GM23338 (cell line): Measurements from ENCODE around the gene BCAS3. TPM values are rescaled to one million over a fixed set of nuclear protein-coding genes. Genes with fewer than 3 reads are reported as not detected.

Experiments
- ATAC-seq: fragments of 200-7000 bp; cut with Tn5 transposase; 3 replicates; pipeline ENCODE4 v1.9.1; 2020
- DNase-seq: peaks from one replicate; pipeline ENCODE4 v3.0.0-alpha.2; 2015; ENCODE audit warnings: low spot score
- H2AFZ ChIP-seq: fragments of 200-600 bp; sonication (generic); 2 replicates; pipeline ENCODE4 v1.8.0; 2016; ENCODE audit warnings: antibody characterized with exemption, mild to moderate bottlenecking, moderate library complexity
- H3F3A ChIP-seq: fragments of 200-600 bp; sonication (generic); replicated peaks from 2 replicates; pipeline ENCODE4 v1.8.0; 2017; ENCODE audit warnings: antibody characterized with exemption, mixed run types, low read depth
- H3K27ac ChIP-seq: fragments of 200-600 bp; sonication (generic); 2 replicates; pipeline ENCODE4 v1.6.1; 2016; ENCODE audit warnings: low read depth
- H3K27me3 ChIP-seq: fragments of 200-600 bp; sonication (generic); 2 replicates; pipeline ENCODE4 v1.8.0; 2016; ENCODE audit warnings: mild to moderate bottlenecking, mixed run types, moderate library complexity; ENCODE audit not compliant: insufficient read depth
- H3K36me3 ChIP-seq: fragments of 200-600 bp; sonication (generic); 2 replicates; pipeline ENCODE4 v1.8.0; 2016; ENCODE audit warnings: mild to moderate bottlenecking; ENCODE audit not compliant: insufficient read depth
- H3K4me1 ChIP-seq: fragments of 200-600 bp; sonication (generic); 2 replicates; pipeline ENCODE4 v1.8.0; 2016; ENCODE audit warnings: mild to moderate bottlenecking, moderate library complexity; ENCODE audit not compliant: insufficient read depth
- H3K4me2 ChIP-seq: fragments of 200-600 bp; sonication (generic); 2 replicates; pipeline ENCODE4 v1.7.1; 2017; ENCODE audit warnings: mixed run types
- H3K4me3 ChIP-seq: fragments of 200-600 bp; sonication (generic); 2 replicates; pipeline ENCODE4 v1.6.1; 2016; ENCODE audit warnings: mixed run types
- H3K79me2 ChIP-seq: fragments of 200-600 bp; sonication (generic); replicated peaks from 2 replicates; pipeline ENCODE4 v1.8.0; 2017; ENCODE audit warnings: mild to moderate bottlenecking; ENCODE audit not compliant: insufficient read depth
- H3K9me2 ChIP-seq: fragments of 200-600 bp; sonication (generic); 2 replicates; pipeline ENCODE4 v1.8.0; 2017; ENCODE audit not compliant: insufficient read depth
- H4K20me1 ChIP-seq: fragments of 200-600 bp; sonication (generic); replicated peaks from 2 replicates; pipeline ENCODE4 v1.8.0; 2017; ENCODE audit warnings: mild to moderate bottlenecking; ENCODE audit not compliant: insufficient read depth
- H3K27ac Mint-ChIP-seq: 2 replicates; pipeline ENCODE4 v1.8.0; 2020; ENCODE audit warnings: inconsistent platforms, mild to moderate bottlenecking, moderate library complexity, mixed read lengths
- H3K27me3 Mint-ChIP-seq: 3 replicates; pipeline ENCODE4 v1.8.0; 2022; ENCODE audit warnings: low read depth, mild to moderate bottlenecking, moderate library complexity, mixed read lengths, inconsistent platforms; ENCODE audit not compliant: insufficient read depth, poor library complexity
- H3K36me3 Mint-ChIP-seq: 3 replicates; pipeline ENCODE4 v1.8.0; 2021; ENCODE audit warnings: low read depth, mild to moderate bottlenecking, inconsistent platforms, moderate library complexity, mixed read lengths
- H3K4me1 Mint-ChIP-seq: 3 replicates; pipeline ENCODE4 v1.8.0; 2020; ENCODE audit warnings: mild to moderate bottlenecking, inconsistent platforms, mixed read lengths
- H3K4me3 Mint-ChIP-seq: 3 replicates; pipeline ENCODE4 v1.8.0; 2021; ENCODE audit warnings: moderate library complexity, mild to moderate bottlenecking, inconsistent platforms, mixed read lengths
- H3K9me3 Mint-ChIP-seq: 3 replicates; pipeline ENCODE4 v1.8.0; 2020; ENCODE audit warnings: moderate library complexity, mild to moderate bottlenecking, inconsistent platforms, mixed read lengths
- EZH2 ChIP-seq: fragments of 200-600 bp; sonication (generic); IDR thresholded peaks from one replicate; pipeline ENCODE4 v1.8.0; 2017; ENCODE audit warnings: antibody characterized with exemption, mild to moderate bottlenecking, low read depth; ENCODE audit not compliant: unreplicated experiment
- JUNB ChIP-seq: IDR thresholded peaks from one replicate; pipeline ENCODE4 v1.6.1; 2016; ENCODE audit warnings: antibody characterized with exemption; ENCODE audit not compliant: unreplicated experiment
- NANOG ChIP-seq: IDR thresholded peaks from 2 replicates; pipeline ENCODE4 v1.6.1; 2016; ENCODE audit warnings: antibody characterized with exemption, borderline replicate concordance
- POLR2AphosphoS5 ChIP-seq: IDR thresholded peaks from 2 replicates; pipeline ENCODE4 v1.6.1; 2016; ENCODE audit warnings: antibody characterized with exemption, low read depth
- ZNF114 ChIP-seq: fragments of 250-450 bp; sonication (Bioruptor Pico); IDR thresholded peaks from 2 replicates; pipeline ENCODE4 v1.5.0; 2020; ENCODE audit warnings: mild to moderate bottlenecking, moderate library complexity
- ZNF331 ChIP-seq: fragments of 250-450 bp; sonication (Bioruptor Pico); IDR thresholded peaks from 2 replicates; pipeline ENCODE4 v1.5.0; 2020; ENCODE audit warnings: low read depth, mild to moderate bottlenecking, moderate library complexity
- ZNF462 ChIP-seq: fragments of 250-450 bp; sonication (Bioruptor Pico); IDR thresholded peaks from 2 replicates; pipeline ENCODE4 v1.5.0; 2020; ENCODE audit warnings: mild to moderate bottlenecking, moderate library complexity
- polyA plus RNA-seq: library from polyadenylated mRNA; unstranded; fragments of >200 nt; fragmentation: Nextera tagmentation; extraction: Ambion mirVana; gene quantifications from 2 replicates; pipeline ENCODE4 v1.2.1, GENCODE V29; 2016
- total RNA-seq: library from RNA; depleted of rRNA; stranded (reverse); fragments of >200 nt; shearing (Covaris generic); gene quantifications from 2 replicates; pipeline ENCODE4 v1.2.3, GENCODE V29; 2014

BCAS3 gene
- total and polyA plus RNA-seq, 2 experiments from 2014 or later = 8.2 to 28.0 TPM

GRCh38 chr17:60659156-60659555 lies 18.5 kb upstream of the BCAS3 start:
- Mint-ChIP-seq H3K36me3 (peaks cover 9% of the 10 kb centered on the region; the same call in 2 of the 3 replicates), H3K4me3 (no peak overlapping the region), H3K9me3 (no peaks in the 10 kb centered on the region), H3K27ac (no peak overlapping the region), H3K27me3 (no peaks in the 10 kb centered on the region), H3K4me1 (no peaks in the 10 kb centered on the region)
- Histone ChIP-seq H3K4me2 (no peak overlapping the region), H3K27me3 (no peaks in the 10 kb centered on the region), H3K4me1 (no peaks in the 10 kb centered on the region), H3K9me2 (no peaks in the 10 kb centered on the region), H3F3A (no peaks in the 10 kb centered on the region), H4K20me1 (0 out of 2 replicates have a peak, but pooled peaks cover 4% of the 10 kb centered on the region), H3K36me3 (peaks cover 6% of the 10 kb centered on the region; the same call in 1 of the 2 replicates), H2AFZ (no peak overlapping the region), H3K4me3 (no peak overlapping the region), H3K27ac (no peak overlapping the region), H3K79me2 (peaks cover 10% of the 10 kb centered on the region)
- ATAC-seq (no peak), DNase-seq (no peak)
- TF ChIP-seq POLR2AphosphoS5 (no peak), EZH2 (no peak), ZNF462 (CRISPR knock-in tag) (no peak), NANOG (no peak), ZNF331 (CRISPR knock-in tag) (no peak)

GRCh38 chr17:60661489-60661888 lies 16.2 kb upstream of the BCAS3 start:
- Histone ChIP-seq H4K20me1 (0 out of 2 replicates have a peak, but pooled peaks cover 4% of the 10 kb centered on the region), H3K36me3 (peaks cover 6% of the 10 kb centered on the region; the same call in 1 of the 2 replicates), H3K27ac (no peak overlapping the region), H2AFZ (no peak overlapping the region), H3K27me3 (no peaks in the 10 kb centered on the region), H3K4me1 (no peaks in the 10 kb centered on the region), H3K4me3 (no peak overlapping the region), H3F3A (no peaks in the 10 kb centered on the region), H3K4me2 (no peak overlapping the region), H3K9me2 (no peaks in the 10 kb centered on the region), H3K79me2 (no peaks in the 10 kb centered on the region)
- ATAC-seq (no peak), DNase-seq (no peak)
- no peaks in the 10 kb centered on the region for H3K4me1 Mint-ChIP-seq
- H3K9me3 Mint-ChIP-seq = no peaks in the 10 kb centered on the region
- peaks cover 17% of the 10 kb centered on the region; the same call in 2 of the 3 replicates for H3K36me3 Mint-ChIP-seq
- TF ChIP-seq JUNB (no peak), ZNF114 (CRISPR knock-in tag) (no peak)
- H3K27ac Mint-ChIP-seq = no peak overlapping the region
- no peak overlapping the region for H3K4me3 Mint-ChIP-seq
- H3K27me3 Mint-ChIP-seq = no peaks in the 10 kb centered on the region
